Measurements from ENCODE around the gene ZBTB7B. TPM values are rescaled to one million over a fixed set of nuclear protein-coding genes. Genes with fewer than 3 reads are reported as not detected.

Gene ZBTB7B
- total and polyA plus RNA-seq, 9 of the 15 experiments (the other 6 are each of a cell fraction or from before 2014, with no cell fraction given): 0.04 to 46.5 (median 15.2) TPM

GRCh38 chr1:155057788-155058211 lies 55.2 kb downstream of the ZBTB7B start (continued):
- TF ChIP-seq ZBTB40 (IDR thresholded peaks at IDR 0.05) (no peak), ZBTB40 (CRISPR knock-in tag; IDR thresholded peaks at IDR 0.05) (no peak), NFIX (CRISPR knock-in tag; IDR thresholded peaks at IDR 0.05; ENCODE audit: low read depth) (no peak)

Data from K562 (cell line).